Astrocyte (in vitro differentiated cells and primary cell): ENCODE data around the gene PALLD.

Source experiments
- CTCF ChIP-seq: IDR thresholded peaks from 2 replicates; pipeline ENCODE4 v1.5.1; 2011; ENCODE audit warnings: low read depth, mild to moderate bottlenecking, inconsistent platforms, low read length, moderate library complexity; ENCODE audit not compliant: insufficient read depth
- EZH2 ChIP-seq: IDR thresholded peaks from 2 replicates; pipeline ENCODE4 v1.6.1; 2012; ENCODE audit warnings: mild to moderate bottlenecking, low read length, inconsistent platforms; ENCODE audit not compliant: insufficient read depth

GRCh38 chr4:168836490-168836889, 339.6 kb downstream of the PALLD start:
- TF ChIP-seq CTCF (no peak), EZH2 (no peak)
